Prostate gland (tissue), 2 donors: Measurements from ENCODE around the gene DCTN3. TPM values are rescaled to one million over a fixed set of nuclear protein-coding genes. Genes with fewer than 3 reads are reported as not detected.

Experiments used
- DNase-seq: peaks from one replicate; pipeline ENCODE4 v3.0.0-alpha.2; 2019; ENCODE audit warnings: low spot score
- H3K27ac ChIP-seq, 2 donors: fragments of 200-600 bp; sonication (generic); 2 replicates each; pipeline ENCODE4 v1.5.1; 2017 to 2019
- H3K27me3 ChIP-seq: fragments of 200-600 bp; sonication (generic); replicated peaks from 2 replicates; pipeline ENCODE4 v1.5.1; 2019; ENCODE audit not compliant: insufficient read depth
- H3K36me3 ChIP-seq, 2 donors: fragments of 200-600 bp; sonication (generic); 1 replicate in 1 of 2; 2 replicates in 1 of 2; pipeline versions ENCODE4 v1.5.1 to v1.8.1; 2017 to 2019
- H3K4me1 ChIP-seq: fragments of 200-600 bp; sonication (generic); replicated peaks from 2 replicates; pipeline ENCODE4 v1.5.1; 2019
- H3K4me3 ChIP-seq, 2 donors: fragments of 200-600 bp; sonication (generic); 2 replicates each; pipeline ENCODE4 v1.5.1; 2017 to 2019
- H3K9me3 ChIP-seq: fragments of 200-600 bp; sonication (generic); 2 replicates; pipeline ENCODE4 v1.5.1; 2017
- POLR2A ChIP-seq: fragments of 450-650 bp; IDR thresholded peaks from one replicate; pipeline ENCODE4 v1.6.1; 2016; ENCODE audit warnings: antibody characterized with exemption, mild to moderate bottlenecking
- POLR2AphosphoS5 ChIP-seq: sonication (generic); formaldehyde crosslinking; IDR thresholded peaks from one replicate; pipeline ENCODE4 v1.6.1; 2017; ENCODE audit warnings: antibody characterized with exemption
- WGBS: methylation state at CpG from one replicate; pipeline ENCODE4 v1.1.5; 2018; 5-methylcytosine and 5-hydroxymethylcytosine counted together
- intact Hi-C: fragments of 100-400 bp; cut with DNase I; formaldehyde crosslinking; loops from one replicate; pipeline ENCODE4 v1.14.2; 2022
- total RNA-seq, 2 donors: library from RNA; depleted of rRNA; stranded (reverse); fragments of >200 nt; gene quantifications; one replicate each; pipeline ENCODE4 v1.1.0, GENCODE V29; 2016
- TF ChIP-seq, protein P1 (sequence below), 4 experiments: fragments of 200-600 bp in 2 of 4; fragments of 450-650 bp in 2 of 4; sonication (generic) in 2 of 4; IDR thresholded peaks; 1 replicate in 3 of 4; 2 replicates in 1 of 4; pipeline ENCODE4 v1.5.1; 2016 to 2019; ENCODE audit warnings: antibody characterized with exemption in 4 of 4, mild to moderate bottlenecking in 2 of 4, moderate library complexity in 2 of 4

The DCTN3 gene
- total RNA-seq, 2 donors from 2014 or later, result 73.8 to 112 TPM

DNA sequence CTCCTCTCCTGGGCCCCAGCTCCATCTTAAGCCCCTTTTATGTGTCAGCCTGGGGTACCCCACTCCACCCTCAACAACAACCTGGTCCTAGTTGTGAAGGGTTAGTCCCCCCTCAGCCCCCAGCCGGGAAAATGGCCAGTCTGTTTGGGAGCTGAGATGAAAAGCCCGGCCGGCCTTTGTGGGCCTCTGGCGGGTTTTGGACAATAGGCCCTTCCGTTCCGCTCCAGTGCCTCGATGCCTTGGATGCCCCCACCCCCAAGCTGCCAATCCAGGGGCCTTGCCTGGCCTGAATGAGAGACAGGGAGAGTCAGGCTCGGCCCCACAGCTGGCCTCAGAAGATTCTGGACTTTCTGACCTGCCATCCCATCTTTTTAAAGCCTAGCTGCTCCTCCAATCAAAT lies 39.9 kb downstream of the DCTN3 start:
- Histone ChIP-seq H3K27ac (no peak overlapping the region), H3K27me3 (peaks cover 4% of the 10 kb centered on the region), H3K4me3 (no peak overlapping the region), H3K9me3 (no peaks in the 10 kb centered on the region), H3K4me1 (no peaks in the 10 kb centered on the region), H3K36me3 (no peaks in the 10 kb centered on the region)
- DNase-seq, result no peak
- TF ChIP-seq POLR2A (no peak), POLR2AphosphoS5 (no peak)
- TF ChIP-seq, protein P1, sequence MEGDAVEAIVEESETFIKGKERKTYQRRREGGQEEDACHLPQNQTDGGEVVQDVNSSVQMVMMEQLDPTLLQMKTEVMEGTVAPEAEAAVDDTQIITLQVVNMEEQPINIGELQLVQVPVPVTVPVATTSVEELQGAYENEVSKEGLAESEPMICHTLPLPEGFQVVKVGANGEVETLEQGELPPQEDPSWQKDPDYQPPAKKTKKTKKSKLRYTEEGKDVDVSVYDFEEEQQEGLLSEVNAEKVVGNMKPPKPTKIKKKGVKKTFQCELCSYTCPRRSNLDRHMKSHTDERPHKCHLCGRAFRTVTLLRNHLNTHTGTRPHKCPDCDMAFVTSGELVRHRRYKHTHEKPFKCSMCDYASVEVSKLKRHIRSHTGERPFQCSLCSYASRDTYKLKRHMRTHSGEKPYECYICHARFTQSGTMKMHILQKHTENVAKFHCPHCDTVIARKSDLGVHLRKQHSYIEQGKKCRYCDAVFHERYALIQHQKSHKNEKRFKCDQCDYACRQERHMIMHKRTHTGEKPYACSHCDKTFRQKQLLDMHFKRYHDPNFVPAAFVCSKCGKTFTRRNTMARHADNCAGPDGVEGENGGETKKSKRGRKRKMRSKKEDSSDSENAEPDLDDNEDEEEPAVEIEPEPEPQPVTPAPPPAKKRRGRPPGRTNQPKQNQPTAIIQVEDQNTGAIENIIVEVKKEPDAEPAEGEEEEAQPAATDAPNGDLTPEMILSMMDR (IDR thresholded peaks at IDR 0.05), result no peak
- 87% methylated on average over 8 of the region's 8 CpGs for WGBS
- intact Hi-C loops, result no loop called here

DNA sequence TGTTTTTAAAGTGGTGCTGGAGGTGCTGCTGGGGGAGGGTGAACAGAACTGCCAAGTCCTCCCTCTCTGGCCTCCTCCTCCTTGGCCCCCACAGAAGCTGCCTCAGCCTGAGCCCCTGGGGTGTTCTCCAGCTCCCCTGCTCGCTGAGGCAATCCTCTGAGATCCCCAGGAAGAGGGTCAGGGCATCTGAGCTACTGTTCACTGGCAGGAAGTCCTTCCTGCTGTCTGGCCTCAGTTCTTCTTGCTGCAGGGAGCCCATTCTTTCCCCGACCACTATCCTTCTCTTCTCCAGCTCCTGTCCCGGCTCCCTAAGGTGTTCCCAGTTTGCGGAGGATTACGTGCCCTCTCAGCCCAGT lies 40.5 kb downstream of the DCTN3 start:
- intact Hi-C loops, result no loop called here
- Histone ChIP-seq H3K4me1 (no peaks in the 10 kb centered on the region), H3K9me3 (no peaks in the 10 kb centered on the region), H3K27ac (no peak overlapping the region), H3K27me3 (peaks cover 4% of the 10 kb centered on the region), H3K36me3 (no peaks in the 10 kb centered on the region), H3K4me3 (no peak overlapping the region)
- DNase-seq, result no peak
- WGBS, result 83% methylated on average over 5 of the region's 5 CpGs
- TF ChIP-seq POLR2AphosphoS5 (no peak), POLR2A (no peak)
- TF ChIP-seq, protein P1 (IDR thresholded peaks at IDR 0.05), result no peak

DNA sequence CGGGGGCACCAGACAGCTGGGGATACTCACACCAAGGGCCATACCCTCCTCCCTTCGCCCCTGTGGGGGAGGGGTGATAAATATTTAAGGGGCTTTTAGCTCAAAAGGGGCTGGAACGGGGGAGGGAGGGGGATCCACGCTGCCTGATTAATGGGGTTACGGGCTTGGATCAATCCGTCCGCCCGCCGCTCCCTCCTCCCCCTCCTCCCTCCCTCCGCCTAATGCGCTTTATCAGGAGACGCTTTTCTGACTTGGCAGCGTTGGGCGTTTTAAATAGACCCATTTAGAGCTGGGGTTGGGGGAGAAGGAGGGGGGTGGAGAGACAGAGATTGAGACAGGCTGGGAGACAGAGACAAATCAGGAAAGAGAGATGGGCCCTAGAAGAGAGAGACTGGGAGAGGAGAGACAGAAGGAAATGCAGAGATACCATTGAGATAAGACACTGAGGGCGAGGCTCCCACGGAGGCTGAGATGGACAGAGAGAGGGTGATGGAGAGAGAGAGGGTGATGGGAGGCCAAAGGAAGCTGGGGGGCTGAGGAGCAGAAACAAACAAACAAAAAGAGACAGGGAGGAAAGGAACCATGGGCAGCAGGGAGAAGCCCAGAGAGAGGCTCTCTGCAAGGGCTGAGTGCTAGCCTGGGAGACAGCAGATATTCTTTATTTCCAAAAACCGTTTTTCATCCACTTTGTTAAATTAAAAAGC lies 41.0 kb downstream of the DCTN3 start:
- TF ChIP-seq POLR2A (no peak), POLR2AphosphoS5 (no peak)
- TF ChIP-seq, protein P1 (IDR thresholded peaks at IDR 0.05), result no peak
- 23% methylated on average over 17 of the region's 17 CpGs for WGBS
- H3K27me3 ChIP-seq, result peaks cover 4% of the 10 kb centered on the region
- no peaks in the 10 kb centered on the region for H3K4me1 ChIP-seq
- intact Hi-C loops, result no loop called here
- no peaks in the 10 kb centered on the region for H3K9me3 ChIP-seq
- H3K27ac ChIP-seq, result no peak overlapping the region
- H3K4me3 ChIP-seq, result no peak overlapping the region
- DNase-seq, result no peak
- no peaks in the 10 kb centered on the region for H3K36me3 ChIP-seq

DNA sequence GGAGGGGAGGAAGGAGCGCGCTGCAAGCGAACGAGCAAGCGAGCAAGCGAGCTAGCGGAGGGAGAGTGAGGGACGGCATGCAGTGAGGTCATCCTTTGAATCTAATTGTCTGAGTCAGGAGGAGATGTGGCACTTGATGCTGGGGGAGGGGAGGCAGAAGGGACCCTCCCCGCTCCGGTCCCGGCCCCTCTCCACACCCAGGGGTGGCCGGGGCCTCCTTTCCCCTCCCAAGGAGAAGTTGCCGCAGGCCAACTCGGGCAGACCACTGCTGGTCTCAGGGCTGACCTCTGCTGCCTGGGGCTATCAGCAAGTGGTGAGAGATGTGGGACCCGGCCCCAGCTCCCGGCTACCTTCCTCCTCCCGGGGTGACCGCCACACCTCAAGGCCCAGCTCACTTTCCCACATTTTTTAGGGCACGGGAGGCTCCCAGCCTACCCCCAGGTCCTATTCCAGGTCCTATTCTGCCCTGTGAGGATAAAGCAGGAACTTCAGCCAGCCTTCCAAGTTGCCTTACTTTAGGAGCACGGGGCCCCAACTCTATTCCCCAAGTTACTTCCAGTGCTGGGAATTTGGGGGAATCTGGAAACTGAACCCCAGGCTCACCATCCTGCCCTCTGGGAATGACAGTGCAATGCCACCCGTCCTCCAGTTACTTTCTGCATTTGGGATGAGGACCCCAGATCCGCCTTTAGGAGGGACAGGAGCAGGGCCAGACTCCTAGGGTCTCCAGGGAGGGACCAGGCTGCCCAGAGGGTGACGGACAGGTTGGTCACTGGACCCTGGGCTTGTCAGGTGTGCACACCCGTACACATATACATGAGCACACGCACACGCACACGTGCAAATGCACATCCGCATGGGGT lies 41.8 kb downstream of the DCTN3 start:
- TF ChIP-seq POLR2AphosphoS5 (no peak), POLR2A (no peak)
- TF ChIP-seq, protein P1 (IDR thresholded peaks at IDR 0.05), result no peak
- Histone ChIP-seq H3K9me3 (no peaks in the 10 kb centered on the region), H3K27me3 (peaks cover 4% of the 10 kb centered on the region), H3K36me3 (no peaks in the 10 kb centered on the region), H3K4me1 (no peaks in the 10 kb centered on the region), H3K27ac (peak overlapping the region in 1 of 2 donors; percentile 1), H3K4me3 (peak overlapping the region; percentile 17 to 24)
- 31% methylated on average over 28 of the region's 28 CpGs for WGBS
- intact Hi-C loops, result no loop called here
- DNase-seq, result no peak
